ENCODE data around the gene PTPN1. TPM values are rescaled to one million over a fixed set of nuclear protein-coding genes. Genes with fewer than 3 reads are reported as not detected.
A peak's percentile ranks its signal among the peaks of the same experiment; 100 is the strongest.
"Not testable (repeated sequence)": the region's sequence is repeated elsewhere in the genome, so short reads cannot be mapped to it uniquely, and the experiment has no call there.

Gene PTPN1
- total RNA-seq = 10 to 100 TPM; 31.3 to 33.9 TPM
- long read RNA-seq, full-length matches to known transcripts = 2 of 20 reads
- long read RNA-seq, partial matches to known transcripts = 18 of 20 reads
- long read RNA-seq, other reads (novel, unspliced or antisense) = 0 of 20 reads

DNA sequence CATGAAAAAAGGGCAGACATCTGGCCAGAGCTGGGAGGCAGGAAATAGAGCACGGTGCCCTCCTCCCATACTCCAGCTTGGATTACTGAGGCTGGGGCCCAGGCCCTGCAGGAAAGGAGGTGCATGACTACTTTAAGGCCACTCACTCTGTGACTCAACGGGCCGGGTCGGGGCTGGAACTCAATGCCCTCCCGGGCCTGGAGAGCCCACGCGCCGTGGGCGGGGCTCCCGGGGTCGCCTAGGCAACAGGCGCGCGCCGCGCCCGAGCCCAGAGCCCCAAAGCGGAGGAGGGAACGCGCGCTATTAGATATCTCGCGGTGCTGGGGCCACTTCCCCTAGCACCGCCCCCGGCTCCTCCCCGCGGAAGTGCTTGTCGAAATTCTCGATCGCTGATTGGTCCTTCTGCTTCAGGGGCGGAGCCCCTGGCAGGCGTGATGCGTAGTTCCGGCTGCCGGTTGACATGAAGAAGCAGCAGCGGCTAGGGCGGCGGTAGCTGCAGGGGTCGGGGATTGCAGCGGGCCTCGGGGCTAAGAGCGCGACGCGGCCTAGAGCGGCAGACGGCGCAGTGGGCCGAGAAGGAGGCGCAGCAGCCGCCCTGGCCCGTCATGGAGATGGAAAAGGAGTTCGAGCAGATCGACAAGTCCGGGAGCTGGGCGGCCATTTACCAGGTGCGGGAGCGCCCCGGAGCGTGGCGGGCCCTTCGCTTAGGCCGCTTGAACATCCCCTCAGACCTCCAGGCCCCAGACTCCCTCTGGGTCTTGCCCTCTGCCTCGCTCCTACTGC, at the start of gene PTPN1:
Gene PTPN1, plus strand, starts transcription at position 461 of the 783 bp plus-strand sequence. Its CDS starts 145 bp downstream, at position 606.
- ATAC-seq (peak; percentile 96), DNase-seq (peak; percentile 99)
- intact Hi-C loops (cut with DNase I, micrococcal nuclease) = loop anchor here in 1 of 2 donors (10.0 kb wide), 1 partner anchor 65 kb away; no protein-coding TSS in a partner anchor

DNA sequence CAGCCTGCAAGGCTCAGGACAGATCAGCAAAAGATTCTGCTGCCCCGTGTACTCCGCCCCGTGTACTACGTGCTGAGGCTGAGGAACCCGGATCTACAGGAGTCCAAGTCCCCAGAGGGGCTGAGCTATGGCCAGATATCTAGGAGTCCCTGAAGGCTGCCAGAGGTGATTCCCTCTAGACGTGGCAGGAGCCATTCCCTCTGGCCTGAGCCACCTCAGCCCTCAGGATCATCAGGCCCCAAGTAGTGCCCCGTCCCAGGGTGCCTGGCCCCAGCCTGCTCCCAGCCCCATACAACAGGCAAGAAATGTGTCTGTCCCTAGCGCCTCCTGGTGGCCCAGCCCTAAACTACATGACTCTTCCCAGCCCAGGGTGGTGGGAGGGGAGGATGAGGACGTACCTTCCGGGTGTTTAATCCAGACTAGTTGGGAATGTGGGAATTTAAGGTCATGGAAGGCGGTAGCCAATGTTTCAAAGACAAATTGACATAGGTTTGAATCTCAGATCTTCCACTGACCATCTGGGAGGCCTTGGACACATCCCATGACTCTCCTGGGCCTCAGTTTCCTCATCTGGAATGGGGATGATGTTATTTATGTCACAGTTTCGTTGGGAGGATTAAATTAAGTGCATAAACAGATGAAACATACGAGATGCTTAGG, 49.4 kb upstream of the PTPN1 start:
- peak; percentile 89 for ATAC-seq
- DNase-seq = peak; percentile 80 to 92
- intact Hi-C loops (cut with DNase I, micrococcal nuclease) = loop anchor here (2.0 to 5.0 kb wide), 2 partner anchors 273 to 274 kb away; no protein-coding TSS in a partner anchor

DNA sequence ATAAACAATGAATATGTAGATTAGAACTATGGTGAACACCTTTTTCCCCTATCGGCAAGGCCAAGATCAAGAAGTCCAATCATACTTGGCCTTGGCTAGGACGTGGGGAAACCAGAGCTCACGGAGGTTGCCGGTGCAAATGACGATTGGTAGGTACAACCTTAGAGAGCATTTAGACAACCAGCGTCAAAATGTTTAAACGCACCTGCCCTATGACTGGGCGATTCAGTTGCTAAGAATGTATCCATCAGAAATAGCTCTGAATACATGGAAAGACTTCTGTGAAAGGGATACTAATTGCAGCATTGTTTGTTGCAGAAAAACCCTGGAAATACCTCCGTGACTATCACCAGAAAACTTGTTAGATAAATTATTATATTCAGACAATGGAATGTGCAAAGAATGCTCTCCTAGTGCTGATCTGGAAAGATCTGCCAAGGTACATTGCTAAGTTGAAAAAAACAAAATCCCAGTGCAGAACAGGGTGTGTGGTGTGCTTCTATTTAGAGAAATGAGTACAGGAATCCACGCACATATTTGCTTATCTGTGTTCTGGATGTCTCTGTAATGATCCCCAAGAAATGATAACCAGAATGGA, 48.0 kb upstream of the PTPN1 start:
- ATAC-seq = no peak
- DNase-seq = no peak
- intact Hi-C loops (cut with DNase I, micrococcal nuclease) = loop anchor here in 1 of 2 donors (5.0 kb wide), 1 partner anchor 275 kb away; no protein-coding TSS in a partner anchor

DNA sequence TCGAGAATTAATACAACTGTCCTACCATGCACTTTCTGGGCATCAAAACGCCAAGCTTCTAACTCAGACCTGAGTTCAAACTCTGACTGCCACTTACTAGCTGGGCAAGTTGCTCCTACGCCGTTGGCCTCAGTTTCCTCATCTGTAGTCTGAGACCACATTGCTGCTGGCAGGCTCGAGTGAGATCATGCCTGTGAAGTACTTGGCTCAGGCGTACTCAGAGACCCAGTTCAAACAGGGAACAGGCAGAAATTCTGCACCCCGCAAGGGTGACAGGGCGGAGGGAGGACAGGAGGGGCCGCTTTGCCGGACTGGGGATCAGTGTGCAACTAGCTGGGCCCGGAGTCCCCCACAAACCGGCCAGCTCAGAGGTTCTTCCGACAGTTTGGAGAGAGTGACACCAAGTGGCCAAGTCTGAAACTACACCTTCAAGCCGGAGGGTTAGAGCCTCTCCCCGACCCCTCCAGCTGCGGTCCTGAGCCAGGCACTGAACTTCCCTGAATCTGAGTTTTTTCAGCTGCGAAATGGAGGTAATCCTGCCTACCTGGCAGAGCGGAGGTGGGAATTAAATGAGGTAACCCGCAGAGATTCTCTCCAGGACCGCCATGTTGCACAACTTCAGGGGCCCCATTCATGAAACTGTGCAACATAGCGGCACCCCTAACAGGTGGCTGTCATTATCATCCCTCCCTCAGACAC, 46.0 kb upstream of the PTPN1 start:
- ATAC-seq (peak; percentile 54), DNase-seq (peak in 1 of 2 donors; percentile 53)
- intact Hi-C loops (cut with DNase I, micrococcal nuclease) = loop anchor here in 1 of 2 donors (5.0 kb wide), 1 partner anchor 277 kb away; no protein-coding TSS in a partner anchor

DNA sequence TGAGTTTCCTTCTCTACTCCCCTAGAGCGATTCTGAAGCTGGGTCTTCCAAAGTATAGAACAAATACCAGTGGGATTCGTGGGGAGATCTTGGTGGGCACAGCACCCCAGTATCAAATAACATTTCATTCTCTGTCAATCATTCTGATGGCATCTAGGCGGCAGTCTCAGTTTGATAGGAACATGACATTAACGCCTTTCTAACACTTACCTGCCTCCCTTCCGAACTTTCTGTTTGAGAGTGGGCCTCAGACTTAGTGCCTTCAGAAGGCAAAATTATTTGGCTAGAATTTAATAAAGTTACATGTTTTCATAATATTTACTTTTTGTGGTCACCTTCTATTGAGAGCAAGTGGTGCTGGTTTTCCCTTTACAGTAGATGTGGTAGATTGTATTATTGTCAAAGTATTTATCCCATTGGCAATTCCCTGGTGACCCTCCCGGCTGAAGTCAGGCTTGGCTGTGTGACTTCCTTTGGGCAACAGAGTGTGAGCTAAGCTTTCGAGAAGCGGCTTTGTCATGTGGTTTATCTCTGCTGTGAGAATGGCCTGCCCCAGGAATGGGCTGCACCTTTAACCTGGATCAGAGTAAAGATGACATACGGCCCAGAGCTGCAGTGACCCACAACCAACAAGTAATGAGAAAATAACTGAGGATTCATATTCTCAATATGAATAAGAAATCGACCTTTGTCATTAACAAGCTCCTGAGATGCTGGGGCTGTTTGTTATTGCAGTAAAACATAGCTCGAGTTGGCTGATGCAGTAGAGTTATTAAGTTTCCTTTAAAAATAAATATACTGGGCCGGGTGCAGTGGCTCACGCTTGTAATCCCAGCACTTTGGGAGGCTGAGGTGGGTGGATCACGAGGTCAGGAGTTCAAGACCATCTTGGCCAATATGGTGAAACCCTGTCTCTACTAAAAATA, 45.2 kb upstream of the PTPN1 start:
- intact Hi-C loops (cut with DNase I, micrococcal nuclease) = loop anchor here in 1 of 2 donors (5.0 kb wide), 1 partner anchor 278 kb away; no protein-coding TSS in a partner anchor

DNA sequence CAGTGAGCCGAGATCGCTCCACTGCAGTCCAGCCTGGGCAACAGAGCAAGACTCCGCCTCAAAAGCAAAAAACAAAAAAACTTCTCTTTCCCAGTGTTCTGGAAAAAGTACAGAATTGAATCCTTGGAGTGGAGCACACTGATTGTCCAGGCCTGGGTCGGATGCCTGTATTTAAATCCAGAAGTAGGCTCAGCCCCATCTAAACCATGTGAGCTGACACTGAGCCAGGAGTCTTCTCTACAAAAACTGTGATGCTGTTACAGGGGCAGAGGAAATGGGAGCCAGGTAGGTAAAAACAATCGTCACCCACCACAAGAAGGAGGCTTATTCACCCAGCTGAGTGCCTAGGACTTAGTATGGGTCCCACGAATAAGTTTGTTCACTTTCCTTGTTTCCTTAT, 43.0 kb upstream of the PTPN1 start:
- intact Hi-C loops (cut with DNase I, micrococcal nuclease) = no loop called here
- ATAC-seq = no peak
- no peak for DNase-seq

More for the DNA sequence above, 45.2 kb upstream of the PTPN1 start:
- DNase-seq = no peak
- no peak for ATAC-seq

DNA sequence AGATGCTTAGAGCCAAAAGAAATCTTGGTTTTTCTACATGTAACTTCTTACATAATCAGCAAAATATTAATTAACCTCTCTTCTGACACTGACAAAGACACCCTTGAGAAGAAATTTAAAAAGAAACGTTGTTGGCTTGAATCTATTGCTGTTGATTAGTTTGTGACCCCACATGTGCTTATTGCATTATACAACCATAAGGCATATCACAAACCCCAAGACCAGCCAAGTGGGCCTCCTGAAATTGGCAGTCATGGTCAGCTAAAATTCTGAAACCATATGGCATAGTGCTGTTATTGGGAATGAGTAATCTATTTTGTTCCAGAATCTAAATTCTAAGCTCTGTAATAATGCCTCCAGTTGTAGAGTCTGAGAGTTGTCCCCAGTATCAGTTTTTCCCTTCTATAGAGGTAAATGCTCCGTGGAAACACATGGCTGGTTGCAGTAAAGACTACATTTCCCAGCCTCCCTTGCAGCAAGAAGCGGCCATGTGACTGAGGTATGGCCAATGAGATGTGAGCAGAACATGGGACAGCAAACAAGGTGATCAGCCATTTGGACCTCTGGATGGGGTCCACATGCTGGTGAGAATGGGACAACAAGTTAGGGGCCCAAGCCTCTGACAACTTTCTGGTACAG, 42.3 kb upstream of the PTPN1 start:
- DNase-seq (no peak), ATAC-seq (peak; percentile 30)
- intact Hi-C loops (cut with DNase I, micrococcal nuclease) = no loop called here

DNA sequence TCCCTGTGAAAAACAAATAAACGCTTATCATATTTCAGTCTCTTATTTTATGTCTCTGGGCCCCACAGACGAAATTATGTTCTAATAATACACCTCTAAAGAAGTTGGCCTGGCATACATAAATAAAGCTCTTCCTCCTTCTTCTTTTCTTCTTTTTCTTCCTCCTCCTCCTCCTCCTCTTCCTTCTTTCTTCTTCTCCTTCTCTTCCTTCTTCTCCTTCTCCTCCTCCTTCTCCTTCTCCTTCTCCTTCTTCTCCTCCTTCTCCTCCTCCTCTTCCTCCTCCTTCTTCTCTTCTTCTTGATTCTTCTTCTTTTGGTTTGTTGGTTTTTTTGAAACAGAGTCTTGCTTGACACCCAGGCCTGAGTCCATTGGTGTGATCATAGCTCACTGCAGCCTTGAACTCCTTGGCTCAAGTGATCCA, 41.8 kb upstream of the PTPN1 start:
- intact Hi-C loops (cut with DNase I, micrococcal nuclease) = no loop called here
- ATAC-seq (no peak), DNase-seq (no peak)

DNA sequence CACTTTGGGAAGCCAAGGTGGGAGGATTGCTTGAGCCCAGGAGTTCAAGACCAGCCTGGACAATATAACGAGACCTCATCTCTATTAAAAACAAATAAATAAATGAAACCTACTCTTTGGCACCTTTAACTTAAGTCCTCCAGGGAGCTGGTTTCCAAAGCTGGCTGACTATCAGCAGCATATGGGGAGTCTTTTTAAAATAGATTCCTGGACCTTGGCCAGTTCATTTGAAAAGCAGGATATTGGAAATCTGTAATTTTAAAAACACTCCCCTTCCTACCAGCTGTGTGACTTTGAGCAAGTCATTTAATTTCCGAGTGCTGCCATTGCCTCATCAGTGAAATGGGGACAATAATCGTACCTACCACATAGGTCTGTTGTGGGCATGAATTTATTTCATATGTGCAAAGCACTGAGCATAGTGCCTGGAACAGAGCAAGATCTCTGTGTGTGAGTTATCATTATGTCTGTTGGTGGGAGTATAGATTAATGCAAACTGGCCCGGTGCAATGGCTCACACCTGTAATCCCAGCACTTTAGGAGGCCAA, 40.9 kb upstream of the PTPN1 start:
- no peak for DNase-seq
- intact Hi-C loops (cut with DNase I, micrococcal nuclease) = no loop called here
- ATAC-seq = no peak

DNA sequence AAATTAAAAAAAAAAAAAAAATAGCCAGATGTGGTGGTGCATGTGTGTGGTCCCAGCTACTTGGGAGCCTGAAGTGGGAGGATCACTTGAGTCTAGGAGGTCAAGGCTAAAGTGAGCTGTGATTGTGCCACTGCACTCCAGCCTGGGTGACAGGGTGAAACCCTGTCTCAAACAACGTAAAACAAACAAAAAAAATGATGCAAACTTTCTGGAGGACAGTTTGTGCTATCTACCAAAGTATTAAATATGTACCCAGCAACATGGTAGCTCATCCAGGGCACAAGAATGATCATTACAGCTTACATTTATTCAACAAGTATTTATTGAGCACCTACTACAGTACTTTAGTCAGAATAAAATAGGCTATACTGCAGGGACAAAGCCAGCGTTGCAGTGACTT, 40.4 kb upstream of the PTPN1 start:
- intact Hi-C loops (cut with DNase I, micrococcal nuclease) = no loop called here

DNA sequence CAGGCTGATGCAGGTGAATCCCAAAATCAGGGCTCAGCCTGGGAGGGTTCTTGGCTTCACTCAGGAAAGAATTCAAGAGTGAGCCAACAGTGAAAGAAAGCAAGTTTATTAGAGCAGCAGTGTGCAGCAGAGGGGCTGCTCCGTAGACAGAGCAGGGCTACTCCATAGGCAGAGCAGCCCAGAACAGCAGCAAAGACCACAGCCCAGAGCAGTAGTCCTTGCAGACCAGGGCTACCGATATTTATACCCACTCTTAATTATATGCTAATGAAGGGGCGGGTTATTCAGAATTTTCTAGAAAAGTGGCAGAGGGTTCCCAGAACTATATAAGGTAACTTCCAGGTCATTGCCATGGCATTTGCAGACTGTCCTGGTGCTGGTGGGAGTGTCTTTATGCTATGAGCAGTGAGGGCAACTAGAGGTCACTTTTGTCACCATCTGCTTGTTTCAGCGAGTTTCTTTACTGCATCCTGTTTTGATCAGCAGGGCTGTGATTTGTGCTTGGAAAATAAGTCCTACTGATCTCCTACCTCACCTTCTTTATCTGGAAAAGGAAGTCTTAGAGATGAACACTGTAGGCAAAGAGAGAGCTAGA, 39.8 kb upstream of the PTPN1 start:
- intact Hi-C loops (cut with DNase I, micrococcal nuclease) = no loop called here
- ATAC-seq (peak; percentile 1), DNase-seq (no peak)

More for the DNA sequence above, 40.4 kb upstream of the PTPN1 start:
- no peak for ATAC-seq
- no peak for DNase-seq

DNA sequence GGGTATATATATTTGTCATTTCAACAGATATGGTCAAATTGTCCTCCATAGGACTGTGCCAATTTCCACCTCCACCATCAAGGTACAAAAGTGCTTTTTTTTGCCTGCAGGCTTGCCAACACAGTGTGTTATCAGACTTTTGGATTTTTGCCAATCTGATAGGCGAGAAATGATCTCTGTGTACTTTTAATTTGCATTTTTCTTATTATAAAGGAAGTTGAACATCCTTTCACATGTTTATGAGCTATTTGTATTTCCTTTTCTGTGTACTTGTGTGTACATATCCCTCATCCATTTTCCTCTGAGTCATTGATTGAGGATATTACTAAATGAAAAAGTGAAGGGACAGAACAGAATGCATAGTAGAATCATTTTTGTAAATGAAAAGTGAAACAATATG, 39.0 kb upstream of the PTPN1 start:
- intact Hi-C loops (cut with DNase I, micrococcal nuclease) = no loop called here
- DNase-seq (no peak), ATAC-seq (peak; percentile 71)

DNA sequence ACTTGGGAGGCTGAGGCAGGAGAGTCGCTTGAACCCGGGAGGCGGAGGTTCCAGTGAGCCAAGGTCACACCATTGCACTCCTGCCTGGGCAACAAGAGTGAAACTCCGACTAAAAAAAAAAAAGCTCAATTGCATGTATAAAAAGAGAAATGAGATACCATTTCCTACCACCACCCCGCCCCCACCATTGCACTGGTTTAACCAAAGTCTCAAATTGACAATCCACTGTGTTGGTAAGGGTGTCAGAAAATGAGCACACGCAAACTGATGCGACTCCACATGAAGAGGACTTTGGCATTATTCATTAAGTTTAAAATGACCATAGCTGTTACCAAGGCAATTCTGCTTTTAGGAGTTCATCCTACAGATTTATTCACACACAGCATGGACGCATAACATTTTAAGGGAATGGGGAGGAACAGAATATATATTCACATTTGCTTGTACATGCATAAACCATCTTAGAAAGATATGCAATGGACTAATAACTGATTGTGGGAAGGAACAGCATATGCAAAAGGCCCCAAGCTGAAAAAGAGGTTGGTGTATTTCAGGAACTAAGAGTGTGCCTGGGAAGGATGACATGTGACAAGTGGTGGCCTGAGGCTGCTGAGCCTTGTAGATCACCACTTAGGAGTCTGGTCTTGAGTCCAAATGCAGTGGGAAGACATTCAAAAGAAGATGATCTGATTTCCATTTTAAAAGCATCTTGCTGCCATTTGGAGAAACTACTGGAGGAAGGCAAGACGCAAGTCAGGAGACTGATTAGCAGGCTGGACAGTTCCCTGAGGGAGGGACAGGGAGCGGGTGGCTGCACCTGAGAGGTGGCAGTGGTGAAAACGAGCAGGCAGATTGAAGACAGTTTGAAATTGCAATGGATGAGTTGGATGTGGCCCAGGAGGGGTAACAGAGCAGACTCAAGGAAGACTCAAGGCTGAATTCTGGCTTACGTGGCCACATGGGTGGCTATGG, 37.2 kb upstream of the PTPN1 start:
- ATAC-seq = no peak
- no peak for DNase-seq
- intact Hi-C loops (cut with DNase I, micrococcal nuclease) = no loop called here

DNA sequence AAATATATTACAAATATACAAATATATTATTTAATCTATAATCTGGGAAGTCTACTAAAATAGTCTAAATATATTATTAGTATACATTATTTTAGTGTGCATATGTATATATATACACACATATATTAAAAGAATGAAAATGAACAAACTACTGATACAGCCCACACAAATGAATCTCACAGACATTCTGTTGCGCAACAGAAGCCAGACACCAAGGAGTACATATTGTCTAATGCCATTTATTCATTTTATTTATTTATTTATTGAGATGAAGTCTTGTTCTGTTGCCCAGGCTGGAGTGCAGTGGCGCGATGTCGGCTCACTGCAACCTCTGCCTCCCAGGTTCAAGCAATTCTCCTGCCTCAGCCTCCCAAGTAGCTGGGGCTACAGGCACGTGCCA, 35.8 kb upstream of the PTPN1 start:
- DNase-seq; ATAC-seq; intact Hi-C loops (cut with DNase I, micrococcal nuclease): not testable (repeated sequence)

DNA sequence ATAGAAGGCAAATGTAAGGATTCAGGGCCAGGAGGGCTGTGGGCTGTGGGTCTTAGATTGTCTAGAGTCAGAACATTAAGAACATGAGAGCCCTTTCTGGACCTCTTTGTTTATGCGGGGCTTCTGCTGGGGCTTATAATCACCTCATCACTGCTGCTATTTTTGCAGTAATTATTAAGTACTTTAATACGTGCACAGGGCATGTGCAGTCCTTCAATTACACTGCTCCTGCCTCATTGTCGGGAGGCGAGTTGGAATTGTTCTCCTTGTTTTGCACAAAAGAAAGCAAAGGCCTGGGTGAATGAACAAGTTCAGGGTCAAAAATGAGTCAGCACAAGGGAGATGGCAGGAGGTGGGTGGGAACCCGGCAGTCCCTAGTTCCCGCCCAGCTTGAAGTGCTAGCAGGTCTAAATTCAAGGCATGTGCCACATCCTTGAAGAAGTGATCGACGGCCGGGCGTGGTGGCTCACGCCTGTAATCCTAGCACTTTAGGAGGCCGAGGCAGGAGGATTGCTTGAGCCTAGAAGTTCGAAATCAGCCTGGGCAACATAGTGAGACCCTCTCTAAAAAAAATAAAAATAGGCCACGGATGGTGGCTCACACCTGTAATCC, 34.4 kb upstream of the PTPN1 start:
- intact Hi-C loops (cut with DNase I, micrococcal nuclease) = loop anchor here in 1 of 2 donors (5.0 kb wide), 1 partner anchor 107 kb away; no protein-coding TSS in a partner anchor
- DNase-seq = peak; percentile 63 to 66
- peak; percentile 65 for ATAC-seq

All from left colon (tissue), 2 donors.